ENCODE measurements around the gene HELQ. TPM values are rescaled to one million over a fixed set of nuclear protein-coding genes. Genes with fewer than 3 reads are reported as not detected.

HELQ gene
- total and polyA plus RNA-seq, 9 of the 15 experiments (the other 6 are each of a cell fraction or from before 2014, with no cell fraction given): 3.5 to 15.2 (median 11.9) TPM

- TF ChIP-seq RBBP5 (IDR thresholded peaks at IDR 0.05; ENCODE audit: borderline replicate concordance, insufficient read depth, low read length, poor library complexity, severe bottlenecking): peak; percentile 86
- TF ChIP-seq RFX5 (IDR thresholded peaks at IDR 0.05; ENCODE audit: low read depth, low read length): no peak
- no peak; the same call in 1 of the 2 replicates for TF ChIP-seq ETS1 (conservative IDR thresholded peaks at IDR 0.05; ENCODE audit: control insufficient read depth, low read depth, low read length)
- no peak for TF ChIP-seq ZBTB17 (CRISPR knock-in tag; IDR thresholded peaks at IDR 0.05)
- TF ChIP-seq MCM5 (IDR thresholded peaks at IDR 0.05; ENCODE audit: low read depth): no peak
- TF ChIP-seq ZNF324 (CRISPR knock-in tag; IDR thresholded peaks at IDR 0.05): no peak
- no peak for TF ChIP-seq HDAC6 (IDR thresholded peaks at IDR 0.05; ENCODE audit: low read depth, low read length)
- TF ChIP-seq PHF21A (IDR thresholded peaks at IDR 0.05; ENCODE audit: borderline replicate concordance, low read depth): peak; percentile 47; the same call in 1 of the 2 replicates
- TF ChIP-seq ETV5 (CRISPR knock-in tag; IDR thresholded peaks at IDR 0.05; ENCODE audit: low read depth): peak; percentile 93
- TF ChIP-seq ARID1B (IDR thresholded peaks at IDR 0.05): no peak; the same call in 1 of the 2 replicates
- no peak for TF ChIP-seq ZBTB1 (CRISPR knock-in tag; IDR thresholded peaks at IDR 0.05; ENCODE audit: borderline replicate concordance, low read depth)
- TF ChIP-seq ZNF518B (CRISPR knock-in tag; IDR thresholded peaks at IDR 0.05): no peak
- TF ChIP-seq MAX (CRISPR knock-in tag; IDR thresholded peaks at IDR 0.05): peak; percentile 89
- peak; percentile 87 for TF ChIP-seq ELF1 (tag; IDR thresholded peaks at IDR 0.05)
- TF ChIP-seq SIN3A (IDR thresholded peaks at IDR 0.05; ENCODE audit: borderline replicate concordance in 2 of 2, control insufficient read depth in 1 of 2, low read depth in 2 of 2, low read length in 2 of 2): peak; percentile 62 to 84; a peak in 3 of 4 replicates
- TF ChIP-seq CEBPZ (IDR thresholded peaks at IDR 0.05; ENCODE audit: borderline replicate concordance, low read depth, low read length): no peak
- peak; percentile 97 for TF ChIP-seq TAF1 (IDR thresholded peaks at IDR 0.05; ENCODE audit: control insufficient read depth, extremely low read depth, insufficient read depth, low read length, severe bottlenecking)
Observed at GRCh38 chr4:83455281-83456183, at the start of gene HELQ, which contains the start of gene MRPS18C (continued).

Measured in K562 (cell line).